ENCODE results near the gene LPCAT3. TPM values are rescaled to one million over a fixed set of nuclear protein-coding genes. Genes with fewer than 3 reads are reported as not detected.

LPCAT3 gene
- total RNA-seq, 1 experiment from 2014 or later: 68.3 TPM

DNA sequence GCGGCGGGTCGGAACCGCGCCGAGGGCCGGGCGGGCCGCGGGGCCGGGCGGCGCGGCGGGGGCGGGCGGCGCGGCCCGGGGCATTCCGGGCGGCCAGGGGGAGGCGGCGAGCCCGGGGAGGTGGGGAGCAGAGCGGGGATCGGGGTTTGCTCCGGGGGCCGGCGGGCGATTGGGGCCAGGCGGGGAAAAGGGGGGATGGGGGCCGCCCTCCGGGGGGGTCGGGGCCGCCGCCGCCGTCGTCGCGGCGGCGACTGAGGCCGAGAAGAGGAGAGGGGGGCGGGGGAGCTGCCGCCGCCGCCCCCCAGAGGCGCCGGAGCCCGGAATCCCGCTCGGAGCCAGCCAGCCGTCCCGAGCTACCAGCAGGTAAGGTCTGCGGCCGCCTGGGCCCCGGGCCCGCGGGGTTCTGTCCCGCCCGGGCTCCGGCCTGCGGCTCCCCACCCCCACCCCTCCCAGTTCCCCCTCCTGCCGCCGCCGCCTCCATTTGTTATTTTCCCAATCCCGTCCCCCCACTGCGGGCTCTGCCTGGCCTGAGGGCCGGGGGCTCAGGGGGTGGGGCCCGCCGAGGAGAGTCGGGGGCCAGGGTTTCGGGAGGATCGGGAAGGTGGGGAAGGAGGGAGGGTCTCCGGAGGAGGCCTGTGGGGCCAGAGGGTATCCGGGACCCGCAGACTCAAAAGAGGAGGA is 90.1 kb downstream of the LPCAT3 start:
- DNase-seq (ENCODE audit: low spot score): no peak
- in situ Hi-C loops (cut with HindIII; ENCODE audit: low sequenced_read_pairs): no loop called here

DNA sequence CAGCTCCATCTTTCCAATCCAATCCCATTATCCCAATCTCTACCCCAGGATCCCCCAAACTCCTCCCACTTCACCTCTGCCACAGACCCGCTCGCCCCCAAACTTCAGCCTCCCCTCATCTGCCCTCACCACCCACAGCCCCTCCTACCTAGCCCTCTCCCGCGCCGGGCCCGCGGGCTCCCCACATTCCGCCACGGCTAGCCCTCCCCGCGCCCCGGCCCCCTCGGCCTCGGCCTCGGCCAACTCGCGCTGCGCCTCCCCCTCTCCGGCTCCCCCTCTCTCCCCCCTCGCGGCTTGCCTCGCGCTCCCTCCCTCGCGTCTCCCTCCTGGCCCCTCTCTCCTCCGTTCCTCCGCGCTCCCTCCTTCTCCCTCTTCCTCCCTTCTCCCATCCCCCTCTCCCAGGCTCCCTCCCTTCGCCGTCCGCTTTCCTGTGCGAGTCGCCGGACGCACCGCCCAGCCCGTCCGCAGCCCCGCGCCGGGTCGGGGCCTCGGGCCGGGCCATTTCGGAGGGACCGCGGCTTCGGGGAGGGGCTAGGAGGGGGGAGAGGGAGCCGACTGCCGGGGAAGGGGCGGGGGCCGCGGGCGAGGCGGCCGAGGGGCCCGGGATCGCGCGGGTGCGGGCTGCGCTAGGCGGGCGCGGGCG is 90.8 kb downstream of the LPCAT3 start, which contains the start of gene ATN1:
Gene ATN1, plus strand, starts transcription at position 581 of the 643 bp plus-strand sequence. CDS start 6,043 bp downstream, outside the sequence.
- in situ Hi-C loops (cut with HindIII; ENCODE audit: low sequenced_read_pairs): no loop called here
- DNase-seq (ENCODE audit: low spot score): peak; percentile 87

Other genes starting within 250 kb of the LPCAT3 start
- 0.31 and 0.58 TPM in 2 replicates for gene LAG3, start 246.0 kb downstream of the LPCAT3 start, total RNA-seq (2014; rRNA removed; shearing (Covaris generic))
- gene CD4, start 228.9 kb downstream of the LPCAT3 start, total RNA-seq (2014; rRNA removed; shearing (Covaris generic)): 0.34 and 1.3 TPM in 2 replicates
- 37.7 and 59.0 TPM in 2 replicates for gene GPR162, start 196.7 kb downstream of the LPCAT3 start, total RNA-seq (2014; rRNA removed; shearing (Covaris generic))
- 56.4 and 70.5 TPM in 2 replicates for gene P3H3, start 190.1 kb downstream of the LPCAT3 start, total RNA-seq (2014; rRNA removed; shearing (Covaris generic))
- 0.25 and 3.8 TPM in 2 replicates for gene GNB3, start 177.6 kb downstream of the LPCAT3 start, total RNA-seq (2014; rRNA removed; shearing (Covaris generic))
- gene CDCA3, start 167.2 kb downstream of the LPCAT3 start, total RNA-seq (2014; rRNA removed; shearing (Covaris generic)): 84.2 and 103 TPM in 2 replicates
- 137 and 156 TPM in 2 replicates for gene USP5, start 166.3 kb downstream of the LPCAT3 start, total RNA-seq (2014; rRNA removed; shearing (Covaris generic))
- 1,506 and 1,683 TPM in 2 replicates for gene TPI1, start 150.9 kb downstream of the LPCAT3 start, total RNA-seq (2014; rRNA removed; shearing (Covaris generic))
- gene SPSB2, start 145.2 kb downstream of the LPCAT3 start, total RNA-seq (2014; rRNA removed; shearing (Covaris generic)): 30.6 and 38.3 TPM in 2 replicates
- gene LRRC23, start 113.7 kb downstream of the LPCAT3 start, total RNA-seq (2014; rRNA removed; shearing (Covaris generic)): 7.0 and 16.1 TPM in 2 replicates
- gene ENO2, start 103.9 kb downstream of the LPCAT3 start, total RNA-seq (2014; rRNA removed; shearing (Covaris generic)): 3.3 and 13.2 TPM in 2 replicates
- 2.2 and 6.2 TPM in 2 replicates for gene ATN1, start 90.5 kb downstream of the LPCAT3 start, total RNA-seq (2014; rRNA removed; shearing (Covaris generic))
- not detected in 2 replicates for gene RNU7-1, start 74.7 kb downstream of the LPCAT3 start, total RNA-seq (2014; rRNA removed; shearing (Covaris generic))
- gene C12orf57, start 74.5 kb downstream of the LPCAT3 start, total RNA-seq (2014; rRNA removed; shearing (Covaris generic)): 88.1 and 132 TPM in 2 replicates
- gene PTPN6, start 67.1 kb downstream of the LPCAT3 start, total RNA-seq (2014; rRNA removed; shearing (Covaris generic)): 12.1 and 16.6 TPM in 2 replicates
- gene PHB2, start 47.8 kb downstream of the LPCAT3 start, total RNA-seq (2014; rRNA removed; shearing (Covaris generic)): 667 and 679 TPM in 2 replicates
- 76.4 and 83.4 TPM in 2 replicates for gene EMG1, start 47.6 kb downstream of the LPCAT3 start, total RNA-seq (2014; rRNA removed; shearing (Covaris generic))
- gene C1S, start 42.2 kb upstream of the LPCAT3 start, total RNA-seq (2014; rRNA removed; shearing (Covaris generic)): 3.3 and 4.1 TPM in 2 replicates
- 0.78 and 0.98 TPM in 2 replicates for gene C1R, start 74.0 kb upstream of the LPCAT3 start, total RNA-seq (2014; rRNA removed; shearing (Covaris generic))
- 3.9 and 5.4 TPM in 2 replicates for gene C1RL, start 90.7 kb upstream of the LPCAT3 start, total RNA-seq (2014; rRNA removed; shearing (Covaris generic))
- gene RBP5, start 110.4 kb upstream of the LPCAT3 start, total RNA-seq (2014; rRNA removed; shearing (Covaris generic)): not detected in 2 replicates
- gene CLSTN3, start 111.9 kb upstream of the LPCAT3 start, total RNA-seq (2014; rRNA removed; shearing (Covaris generic)): 14.8 and 17.9 TPM in 2 replicates
- 62.4 and 64.6 TPM in 2 replicates for gene PEX5, start 171.2 kb upstream of the LPCAT3 start, total RNA-seq (2014; rRNA removed; shearing (Covaris generic))

Data from G401 (cell line).